ENCODE measurements around the gene MAL.

DNA sequence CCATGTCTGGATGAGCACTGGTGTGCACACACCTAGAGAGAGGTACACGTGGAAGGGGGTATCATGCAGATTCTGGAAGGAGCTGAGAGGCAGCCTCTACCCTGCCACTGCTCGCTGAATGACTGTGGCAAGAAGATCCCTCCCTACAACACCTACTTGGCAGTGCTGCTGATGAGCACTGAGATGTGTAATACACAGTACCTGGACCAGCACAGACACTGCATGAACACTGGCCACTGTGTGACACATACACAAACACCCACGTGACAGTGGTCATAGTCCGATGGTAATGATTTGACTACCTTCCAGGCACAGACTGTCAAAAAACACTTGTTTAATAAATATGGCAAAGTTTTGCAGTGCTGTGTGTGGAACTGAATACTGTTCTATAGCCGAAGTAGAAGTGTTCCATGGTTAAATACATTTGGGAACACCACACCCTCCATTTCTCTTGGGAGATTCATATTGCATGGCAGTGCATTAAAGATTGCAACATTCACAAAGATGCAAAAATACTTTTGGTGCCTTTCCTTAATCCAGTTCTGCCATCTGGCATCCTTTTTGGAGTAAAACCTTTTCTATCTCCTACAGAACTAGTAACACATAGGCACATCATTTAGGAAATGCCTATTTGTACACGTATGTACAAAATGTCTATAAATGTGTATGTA, 66.5 kb downstream of the MAL start:
- TF ChIP-seq, protein P1, sequence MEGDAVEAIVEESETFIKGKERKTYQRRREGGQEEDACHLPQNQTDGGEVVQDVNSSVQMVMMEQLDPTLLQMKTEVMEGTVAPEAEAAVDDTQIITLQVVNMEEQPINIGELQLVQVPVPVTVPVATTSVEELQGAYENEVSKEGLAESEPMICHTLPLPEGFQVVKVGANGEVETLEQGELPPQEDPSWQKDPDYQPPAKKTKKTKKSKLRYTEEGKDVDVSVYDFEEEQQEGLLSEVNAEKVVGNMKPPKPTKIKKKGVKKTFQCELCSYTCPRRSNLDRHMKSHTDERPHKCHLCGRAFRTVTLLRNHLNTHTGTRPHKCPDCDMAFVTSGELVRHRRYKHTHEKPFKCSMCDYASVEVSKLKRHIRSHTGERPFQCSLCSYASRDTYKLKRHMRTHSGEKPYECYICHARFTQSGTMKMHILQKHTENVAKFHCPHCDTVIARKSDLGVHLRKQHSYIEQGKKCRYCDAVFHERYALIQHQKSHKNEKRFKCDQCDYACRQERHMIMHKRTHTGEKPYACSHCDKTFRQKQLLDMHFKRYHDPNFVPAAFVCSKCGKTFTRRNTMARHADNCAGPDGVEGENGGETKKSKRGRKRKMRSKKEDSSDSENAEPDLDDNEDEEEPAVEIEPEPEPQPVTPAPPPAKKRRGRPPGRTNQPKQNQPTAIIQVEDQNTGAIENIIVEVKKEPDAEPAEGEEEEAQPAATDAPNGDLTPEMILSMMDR (IDR thresholded peaks at IDR 0.05): no peak
- TF ChIP-seq POLR2A (IDR thresholded peaks at IDR 0.05): no peak

Data from heart left ventricle (tissue), 13 donors.